ENCODE results near the gene THADA. TPM values are rescaled to one million over a fixed set of nuclear protein-coding genes. Genes with fewer than 3 reads are reported as not detected.

Gene THADA
- total RNA-seq, 1 donor from 2014 or later = 32.9 TPM

DNA sequence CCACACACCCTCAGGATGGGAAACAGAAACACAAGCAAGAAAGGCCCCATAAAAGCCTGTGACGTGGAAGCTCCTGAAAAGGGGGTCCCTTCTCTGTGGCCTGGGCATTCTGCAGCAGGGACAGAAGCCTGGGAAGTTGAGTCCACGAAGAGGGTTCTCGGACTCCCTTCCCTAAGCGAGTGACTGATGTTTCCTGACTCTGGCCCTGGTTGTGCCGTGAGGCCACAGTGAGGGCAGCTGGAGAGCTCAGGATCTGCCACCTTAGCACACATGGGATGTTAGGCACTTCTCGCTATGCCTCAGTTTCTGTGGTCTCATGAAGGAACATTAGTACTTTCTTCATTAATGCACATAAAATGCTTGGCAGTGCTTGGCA is 282.2 kb downstream of the THADA start:
- no peaks in the 10 kb centered on the region for H3K9me3 ChIP-seq
- no peak overlapping the region for H3K4me3 ChIP-seq
- no peaks in the 10 kb centered on the region for H3K27me3 ChIP-seq
- no peak for DNase-seq
- no peak for ATAC-seq
- H3K36me3 ChIP-seq = no peaks in the 10 kb centered on the region
- TF ChIP-seq, protein P1, sequence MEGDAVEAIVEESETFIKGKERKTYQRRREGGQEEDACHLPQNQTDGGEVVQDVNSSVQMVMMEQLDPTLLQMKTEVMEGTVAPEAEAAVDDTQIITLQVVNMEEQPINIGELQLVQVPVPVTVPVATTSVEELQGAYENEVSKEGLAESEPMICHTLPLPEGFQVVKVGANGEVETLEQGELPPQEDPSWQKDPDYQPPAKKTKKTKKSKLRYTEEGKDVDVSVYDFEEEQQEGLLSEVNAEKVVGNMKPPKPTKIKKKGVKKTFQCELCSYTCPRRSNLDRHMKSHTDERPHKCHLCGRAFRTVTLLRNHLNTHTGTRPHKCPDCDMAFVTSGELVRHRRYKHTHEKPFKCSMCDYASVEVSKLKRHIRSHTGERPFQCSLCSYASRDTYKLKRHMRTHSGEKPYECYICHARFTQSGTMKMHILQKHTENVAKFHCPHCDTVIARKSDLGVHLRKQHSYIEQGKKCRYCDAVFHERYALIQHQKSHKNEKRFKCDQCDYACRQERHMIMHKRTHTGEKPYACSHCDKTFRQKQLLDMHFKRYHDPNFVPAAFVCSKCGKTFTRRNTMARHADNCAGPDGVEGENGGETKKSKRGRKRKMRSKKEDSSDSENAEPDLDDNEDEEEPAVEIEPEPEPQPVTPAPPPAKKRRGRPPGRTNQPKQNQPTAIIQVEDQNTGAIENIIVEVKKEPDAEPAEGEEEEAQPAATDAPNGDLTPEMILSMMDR (IDR thresholded peaks at IDR 0.05) = no peak
- peak overlapping the region; percentile 38 for H3K27ac ChIP-seq
- intact Hi-C loops (cut with DNase I) = no loop called here
- H3K4me1 ChIP-seq = peaks cover 18% of the 10 kb centered on the region

DNA sequence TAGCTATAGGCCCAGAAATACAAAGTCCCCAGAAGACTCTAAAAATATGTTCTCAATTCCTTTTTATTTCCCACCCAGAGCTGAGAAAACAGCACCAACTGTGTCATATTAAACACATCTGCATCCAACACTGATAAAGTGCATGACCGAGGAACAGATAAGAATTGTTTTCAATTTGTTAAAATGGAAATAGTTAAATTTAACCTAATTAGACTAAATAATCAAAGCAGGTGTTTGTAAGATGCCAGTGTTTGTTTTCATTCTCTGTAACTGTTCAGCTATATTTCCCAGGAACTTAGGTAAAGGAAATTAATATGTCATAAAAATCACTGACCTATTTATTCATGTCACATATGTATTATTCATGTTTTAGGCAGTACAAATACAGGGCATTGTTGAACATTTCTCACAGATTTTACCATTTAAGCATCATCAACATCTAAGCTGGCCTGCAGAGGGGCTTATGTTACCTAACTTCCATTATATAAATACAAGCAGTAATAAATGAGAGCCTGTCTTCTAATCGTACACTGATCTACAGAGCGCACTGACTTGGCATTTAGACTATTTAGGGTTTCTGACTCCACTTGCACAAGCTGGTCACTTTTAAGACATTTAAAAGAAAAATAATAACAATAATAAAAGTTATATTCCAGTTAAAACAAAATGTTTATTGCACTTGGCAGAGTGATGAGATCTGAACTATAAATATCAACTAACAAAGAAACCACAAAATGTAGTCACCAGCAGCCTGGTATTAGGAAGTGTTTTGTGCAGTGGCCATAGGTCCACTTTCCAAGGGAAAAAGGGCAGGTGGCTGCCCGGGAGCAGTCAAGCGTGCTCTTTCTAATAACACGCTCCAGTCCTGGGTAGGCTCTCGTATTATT is 282.8 kb downstream of the THADA start:
- TF ChIP-seq, protein P1 (IDR thresholded peaks at IDR 0.05) = no peak
- DNase-seq (no peak), ATAC-seq (no peak)
- H3K4me3 ChIP-seq = no peak overlapping the region
- intact Hi-C loops (cut with DNase I) = no loop called here
- H3K27me3 ChIP-seq = no peaks in the 10 kb centered on the region
- H3K36me3 ChIP-seq = no peaks in the 10 kb centered on the region
- H3K4me1 ChIP-seq = peaks cover 18% of the 10 kb centered on the region
- no peaks in the 10 kb centered on the region for H3K9me3 ChIP-seq
- H3K27ac ChIP-seq = peak overlapping the region; percentile 38

DNA sequence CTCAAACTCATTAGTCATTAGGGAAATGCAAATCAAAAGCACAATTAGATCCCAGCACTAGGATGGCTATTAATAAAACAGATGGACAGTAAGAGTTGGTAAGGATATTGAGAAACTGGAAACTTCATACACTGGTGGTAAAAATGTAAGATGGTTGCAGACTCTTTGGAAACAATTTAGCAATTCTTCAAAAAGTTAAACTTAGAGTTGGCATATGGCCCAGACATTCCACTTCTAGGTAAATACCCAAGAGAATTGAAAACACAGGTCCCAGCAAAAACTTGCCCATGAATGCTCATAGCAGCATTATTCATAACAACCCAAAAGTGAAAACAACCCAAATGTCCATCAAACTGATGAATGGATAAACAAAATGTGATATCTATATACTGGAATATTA is 284.6 kb downstream of the THADA start:
- Histone ChIP-seq H3K9me3 (no peaks in the 10 kb centered on the region), H3K4me3 (no peak overlapping the region), H3K27ac (peak overlapping the region; percentile 13), H3K4me1 (peaks cover 27% of the 10 kb centered on the region), H3K36me3 (no peaks in the 10 kb centered on the region), H3K27me3 (no peaks in the 10 kb centered on the region)
- no peak for DNase-seq
- intact Hi-C loops (cut with DNase I) = no loop called here
- no peak for ATAC-seq
- TF ChIP-seq, protein P1 (IDR thresholded peaks at IDR 0.05) = no peak

DNA sequence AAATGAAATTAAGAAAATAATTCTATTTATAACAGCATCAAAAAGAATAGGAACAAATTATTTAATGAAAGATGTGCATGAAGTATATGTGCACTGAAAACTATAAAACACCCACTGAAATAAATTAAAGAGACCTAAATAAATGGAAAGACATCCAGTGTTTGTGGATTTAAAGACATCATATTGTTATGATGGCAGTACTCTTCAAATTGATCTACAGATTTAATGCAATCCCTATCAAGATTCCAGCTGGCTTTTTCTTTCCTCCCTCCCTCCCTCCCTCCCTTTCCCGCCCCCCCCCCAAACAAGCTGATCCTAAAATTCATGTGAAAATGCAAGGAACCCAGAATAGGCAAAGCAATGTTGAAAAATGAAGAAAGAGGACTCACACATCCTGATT is 285.9 kb downstream of the THADA start:
- H3K27me3 ChIP-seq = no peaks in the 10 kb centered on the region
- no peaks in the 10 kb centered on the region for H3K36me3 ChIP-seq
- H3K4me1 ChIP-seq = peaks cover 41% of the 10 kb centered on the region
- no peaks in the 10 kb centered on the region for H3K9me3 ChIP-seq
- H3K27ac ChIP-seq = no peak overlapping the region
- TF ChIP-seq, protein P1 (IDR thresholded peaks at IDR 0.05) = no peak
- intact Hi-C loops (cut with DNase I) = no loop called here
- no peak for ATAC-seq
- no peak overlapping the region for H3K4me3 ChIP-seq
- DNase-seq = no peak

DNA sequence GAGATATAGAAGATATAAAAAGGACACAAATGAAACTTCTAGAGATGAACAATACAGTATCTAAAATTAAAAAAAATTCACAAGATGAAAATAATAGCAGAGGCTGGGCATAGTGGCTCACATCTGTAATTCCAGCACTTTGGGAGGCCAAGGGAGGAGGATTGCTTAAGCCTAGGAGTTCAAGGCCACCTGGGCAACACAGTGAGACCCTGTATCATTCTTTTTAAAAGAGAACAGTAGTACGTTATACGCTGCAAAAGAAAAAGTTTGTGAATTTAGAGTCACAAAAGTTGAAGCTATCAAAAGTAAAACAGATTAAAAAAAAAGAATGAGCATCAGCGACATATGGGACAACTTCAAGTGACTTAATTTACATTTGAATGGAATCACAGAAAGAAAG is 287.9 kb downstream of the THADA start:
- Histone ChIP-seq H3K27me3 (no peaks in the 10 kb centered on the region), H3K4me1 (peaks cover 49% of the 10 kb centered on the region)
- intact Hi-C loops (cut with DNase I) = no loop called here

More for the DNA sequence above, 287.9 kb downstream of the THADA start:
- Histone ChIP-seq H3K9me3 (no peaks in the 10 kb centered on the region), H3K27ac (no peak overlapping the region), H3K4me3 (no peak overlapping the region), H3K36me3 (no peaks in the 10 kb centered on the region)
- TF ChIP-seq, protein P1 (IDR thresholded peaks at IDR 0.05) = no peak
- DNase-seq (no peak), ATAC-seq (no peak)
